Fibroblast of lung (primary cell): ENCODE data around the gene ALDH1A1.

Source experiments
- CTCF ChIP-seq, 2 donors: IDR thresholded peaks in 1 of 2; conservative IDR thresholded peaks in 1 of 2; 1 replicate in 1 of 2; 2 replicates in 1 of 2; pipeline ENCODE4 v1.5.1; 2011 to 2012; ENCODE audit warnings: low read length in 2 of 2, control low read depth in 1 of 2, inconsistent platforms in 1 of 2, low read depth in 1 of 2, mild to moderate bottlenecking in 1 of 2
- EZH2 ChIP-seq: IDR thresholded peaks from 2 replicates; pipeline ENCODE4 v1.5.1; 2012; ENCODE audit warnings: low read length, control low read depth, mild to moderate bottlenecking; ENCODE audit errors: missing control alignments

DNA sequence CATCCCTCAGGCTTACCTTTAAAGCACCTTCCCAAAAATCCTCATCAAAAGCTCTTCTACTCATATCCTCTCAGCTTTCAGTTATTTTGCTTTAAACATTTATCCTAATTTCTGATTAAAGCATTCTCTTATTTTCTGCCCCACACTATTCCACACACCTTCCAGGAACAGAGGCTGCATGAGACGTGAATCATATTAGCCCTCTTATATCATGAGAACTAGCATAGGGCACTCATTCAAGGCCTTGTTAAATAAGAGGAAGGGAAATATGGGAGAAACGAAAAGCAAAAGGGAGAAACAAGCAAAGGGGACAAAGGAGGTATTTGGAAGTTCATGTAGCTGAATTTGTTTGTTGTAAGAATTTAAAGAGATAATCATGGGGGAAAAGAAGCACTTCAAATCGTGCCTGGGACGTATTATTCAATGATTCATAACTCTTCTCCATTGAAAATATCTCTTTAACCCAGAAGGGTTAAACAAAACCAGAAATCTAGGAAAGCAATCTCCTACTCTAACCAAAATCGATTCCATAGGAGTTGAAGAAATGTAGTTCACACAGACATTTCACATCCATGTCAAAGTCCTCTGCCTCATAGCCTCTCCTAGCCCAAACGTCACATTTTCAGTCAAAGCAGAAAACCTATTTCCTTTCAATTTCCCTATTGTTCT, 4.1 kb downstream of the ALDH1A1 start:
- TF ChIP-seq CTCF (conservative IDR thresholded peaks at IDR 0.05 in 1 of 2, IDR thresholded peaks at IDR 0.05 in 1 of 2; ENCODE audit: low read depth in 1 of 2, low read length in 2 of 2), result no peak
- no peak for TF ChIP-seq EZH2
